ENCODE data around the gene RBFA. TPM values are rescaled to one million over a fixed set of nuclear protein-coding genes. Genes with fewer than 3 reads are reported as not detected.
"Not testable (repeated sequence)": the region's sequence is repeated elsewhere in the genome, so short reads cannot be mapped to it uniquely, and the experiment has no call there.

The RBFA gene
- total RNA-seq, 1 experiment from 2014 or later, result 38.9 TPM

- no peaks in the 10 kb centered on the region for H3K9me2 ChIP-seq (replicated peaks; ENCODE audit: low read length)
- no peaks in the 10 kb centered on the region for H3K79me2 ChIP-seq (ENCODE audit: low read length)
- intact Hi-C loops (cut with micrococcal nuclease), result no loop called here
- H3K4me2 ChIP-seq (ENCODE audit: low read length), result no peak overlapping the region
- H3K27ac ChIP-seq (ENCODE audit: low read length), result no peak overlapping the region
- no TSS peak for BruUV-seq (replicated peaks)
- H3F3A ChIP-seq (ENCODE audit: low read length, unreplicated experiment), result no peaks in the 10 kb centered on the region
- H3K36me3 ChIP-seq (ENCODE audit: low read depth, low read length), result no peaks in the 10 kb centered on the region
- ChIA-PET CTCF (no interaction called here), POLR2A (ENCODE audit: unreplicated experiment) (no interaction called here)
- no peak overlapping the region for H3K4me3 ChIP-seq (ENCODE audit: low read length)
- DNase-seq (no peak), ATAC-seq (no peak)
- H3K9me3 ChIP-seq (ENCODE audit: low read length), result peaks cover 1% of the 10 kb centered on the region; the same call in 1 of the 2 replicates
- H2AFZ ChIP-seq (ENCODE audit: low read length), result no peak overlapping the region
- no peak overlapping the region for H3K9ac ChIP-seq (ENCODE audit: low read length)
- no peaks in the 10 kb centered on the region for H3K27me3 ChIP-seq (ENCODE audit: low read length)
- peaks cover 11% of the 10 kb centered on the region for H3K4me1 ChIP-seq (ENCODE audit: insufficient read depth, low read length)
- TF ChIP-seq CTCF (conservative IDR thresholded peaks at IDR 0.05; ENCODE audit: low read depth, low read length), result no peak
- no peak for TF ChIP-seq EZH2 (IDR thresholded peaks at IDR 0.05; ENCODE audit: low read length, unreplicated experiment)
- TF ChIP-seq EZH2phosphoT487 (IDR thresholded peaks at IDR 0.05; ENCODE audit: borderline replicate concordance, low read length), result no peak
- no peaks in the 10 kb centered on the region for H4K20me1 ChIP-seq (ENCODE audit: low read length)
Measured at GRCh38 chr18:80006724-80007123, 27.5 kb upstream of the RBFA start.

GRCh38 chr18:80009661-80010550 is 24.3 kb upstream of the RBFA start:
- no peaks in the 10 kb centered on the region for H3K36me3 ChIP-seq (ENCODE audit: low read depth, low read length)
- no peak for TF ChIP-seq CTCF (conservative IDR thresholded peaks at IDR 0.05; ENCODE audit: low read depth, low read length)
- TF ChIP-seq EZH2 (IDR thresholded peaks at IDR 0.05; ENCODE audit: low read length, unreplicated experiment), result no peak
- TF ChIP-seq EZH2phosphoT487 (IDR thresholded peaks at IDR 0.05; ENCODE audit: borderline replicate concordance, low read length), result no peak

GRCh38 chr18:80010551-80010906 is 23.7 kb upstream of the RBFA start:
- Histone ChIP-seq H3K27ac (ENCODE audit: low read length) (peak overlapping the region; percentile 42), H4K20me1 (ENCODE audit: low read length) (no peaks in the 10 kb centered on the region), H3F3A (ENCODE audit: low read length, unreplicated experiment) (no peaks in the 10 kb centered on the region), H2AFZ (ENCODE audit: low read length) (peak overlapping the region; percentile 48), H3K36me3 (ENCODE audit: low read depth, low read length) (no peaks in the 10 kb centered on the region), H3K4me3 (ENCODE audit: low read length) (no peak overlapping the region), H3K4me2 (ENCODE audit: low read length) (peak overlapping the region; percentile 43), H3K9me3 (ENCODE audit: low read length) (no peaks in the 10 kb centered on the region), H3K4me1 (ENCODE audit: insufficient read depth, low read length) (peaks cover 11% of the 10 kb centered on the region), H3K27me3 (ENCODE audit: low read length) (no peaks in the 10 kb centered on the region), H3K79me2 (ENCODE audit: low read length) (no peaks in the 10 kb centered on the region), H3K9me2 (replicated peaks; ENCODE audit: low read length) (no peaks in the 10 kb centered on the region), H3K9ac (ENCODE audit: low read length) (no peak overlapping the region)
- no peak for DNase-seq
- TF ChIP-seq CTCF (conservative IDR thresholded peaks at IDR 0.05; ENCODE audit: low read depth, low read length), result no peak
- no peak for TF ChIP-seq EZH2phosphoT487 (IDR thresholded peaks at IDR 0.05; ENCODE audit: borderline replicate concordance, low read length)
- TF ChIP-seq EZH2 (IDR thresholded peaks at IDR 0.05; ENCODE audit: low read length, unreplicated experiment), result no peak
- no TSS peak for BruUV-seq (replicated peaks)
- ChIA-PET CTCF (no interaction called here), POLR2A (ENCODE audit: unreplicated experiment) (interaction anchor here (0.9 kb wide), 1 partner anchor 16 kb away, joined by 4 read pairs; no protein-coding TSS in a partner anchor)
- intact Hi-C loops (cut with micrococcal nuclease), result no loop called here
- peak; percentile 51 for ATAC-seq

More at GRCh38 chr18:80009661-80010550, 24.3 kb upstream of the RBFA start:
- Histone ChIP-seq H2AFZ (ENCODE audit: low read length) (peak overlapping the region; percentile 48), H3K9me3 (ENCODE audit: low read length) (no peaks in the 10 kb centered on the region), H3K27ac (ENCODE audit: low read length) (peak overlapping the region; percentile 42), H4K20me1 (ENCODE audit: low read length) (no peaks in the 10 kb centered on the region), H3K9ac (ENCODE audit: low read length) (no peak overlapping the region), H3K9me2 (replicated peaks; ENCODE audit: low read length) (no peaks in the 10 kb centered on the region), H3K4me3 (ENCODE audit: low read length) (no peak overlapping the region), H3F3A (ENCODE audit: low read length, unreplicated experiment) (no peaks in the 10 kb centered on the region), H3K79me2 (ENCODE audit: low read length) (no peaks in the 10 kb centered on the region), H3K4me2 (ENCODE audit: low read length) (peak overlapping the region; percentile 43), H3K4me1 (ENCODE audit: insufficient read depth, low read length) (peaks cover 11% of the 10 kb centered on the region), H3K27me3 (ENCODE audit: low read length) (no peaks in the 10 kb centered on the region)
- no TSS peak for BruUV-seq (replicated peaks)
- DNase-seq, result peak; percentile 95
- ChIA-PET POLR2A (ENCODE audit: unreplicated experiment) (interaction anchor here (0.6 to 0.9 kb wide), 2 partner anchors 17 to 25 kb away, joined by 3 to 4 read pairs; no protein-coding TSS in a partner anchor), CTCF (no interaction called here)
- peak; percentile 99 for ATAC-seq
- intact Hi-C loops (cut with micrococcal nuclease), result no loop called here

- BruUV-seq (replicated peaks); DNase-seq; H3K9me2 ChIP-seq (replicated peaks; ENCODE audit: low read length); H3K9me3 ChIP-seq (ENCODE audit: low read length); H3K36me3 ChIP-seq (ENCODE audit: low read depth, low read length); H3K9ac ChIP-seq (ENCODE audit: low read length); H3K27me3 ChIP-seq (ENCODE audit: low read length); CTCF ChIA-PET; ATAC-seq; intact Hi-C loops (cut with micrococcal nuclease); H3F3A ChIP-seq (ENCODE audit: low read length, unreplicated experiment); H2AFZ ChIP-seq (ENCODE audit: low read length); H3K4me3 ChIP-seq (ENCODE audit: low read length); POLR2A ChIA-PET (ENCODE audit: unreplicated experiment); H3K79me2 ChIP-seq (ENCODE audit: low read length); H3K4me2 ChIP-seq (ENCODE audit: low read length); H3K27ac ChIP-seq (ENCODE audit: low read length); H4K20me1 ChIP-seq (ENCODE audit: low read length): not testable (repeated sequence)
- H3K4me1 ChIP-seq (ENCODE audit: insufficient read depth, low read length), result peaks cover 11% of the 10 kb centered on the region
Measured at GRCh38 chr18:80011496-80012137, 22.6 kb upstream of the RBFA start.
